Epidermal melanocyte (primary cell): Measurements from ENCODE around the gene USF3.
"Not testable (repeated sequence)": the region's sequence is repeated elsewhere in the genome, so short reads cannot be mapped to it uniquely, and the experiment has no call there.

Experiments
- DNase-seq: peaks from one replicate; pipeline ENCODE4 v3.0.0; 2011; ENCODE audit warnings: low spot score; ENCODE audit not compliant: insufficient read length

USF3 gene

DNA sequence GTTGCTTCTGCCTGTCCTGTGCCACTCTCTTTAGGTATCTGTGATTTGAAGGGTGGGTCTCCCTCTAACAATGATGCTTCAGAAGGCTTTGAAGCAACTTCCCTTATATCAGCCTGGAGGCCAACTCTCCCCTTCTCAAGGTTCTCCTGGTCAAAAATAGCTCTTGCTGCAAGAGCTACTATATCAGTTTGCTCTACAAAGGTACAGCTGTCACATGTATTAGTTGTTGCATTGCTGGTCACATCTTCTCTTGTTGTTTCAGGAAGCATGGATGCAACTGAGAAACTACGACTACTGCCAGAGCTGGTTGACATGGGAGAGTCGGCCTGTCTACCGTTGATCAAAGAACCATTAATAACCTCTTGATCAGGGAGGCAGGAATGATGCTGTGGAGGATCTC is 38.3 kb downstream of the USF3 start:
- no peak for DNase-seq

DNA sequence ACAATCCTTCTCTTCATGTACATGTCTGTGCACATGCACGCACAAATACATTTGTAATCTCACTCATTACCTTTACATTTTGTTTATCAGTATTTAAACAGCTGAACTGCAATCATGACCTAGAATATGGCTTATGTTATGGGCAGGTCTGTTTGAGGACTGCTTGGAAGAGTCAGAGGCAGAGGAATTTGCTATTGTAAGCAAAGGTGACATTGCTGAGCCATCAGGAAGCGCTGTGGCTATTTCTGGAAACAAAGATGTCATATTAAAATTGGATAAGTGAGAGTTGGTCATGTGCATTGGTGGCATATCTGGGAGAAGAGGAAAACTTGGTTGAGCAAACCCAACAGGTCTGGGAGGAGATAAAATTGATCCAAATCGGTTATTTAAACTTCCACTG is 41.6 kb downstream of the USF3 start:
- DNase-seq = no peak

DNA sequence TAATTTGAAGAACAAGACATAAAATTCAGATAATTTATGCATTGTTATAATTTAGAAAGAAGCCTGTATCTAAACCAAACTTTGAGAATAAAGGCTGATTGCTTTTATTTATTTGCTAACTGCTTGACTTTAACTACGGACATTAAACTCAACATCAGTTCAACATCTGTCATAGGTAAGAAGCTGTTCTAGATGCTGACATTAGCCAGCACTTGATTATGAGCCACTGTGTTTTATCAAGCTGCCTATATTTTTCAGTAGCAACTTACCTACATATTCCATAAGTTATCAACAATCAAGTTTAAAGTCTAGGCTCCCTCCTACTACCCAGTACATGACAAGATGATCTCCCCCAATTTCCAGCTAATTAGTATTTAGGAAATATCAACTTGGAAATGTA is 42.1 kb downstream of the USF3 start:
- DNase-seq = no peak

- DNase-seq = no peak
Measured at GRCh38 chr3:113649174-113649845, 47.1 kb downstream of the USF3 start.

GRCh38 chr3:113648524-113648923 is 47.9 kb downstream of the USF3 start:
- DNase-seq = no peak

DNA sequence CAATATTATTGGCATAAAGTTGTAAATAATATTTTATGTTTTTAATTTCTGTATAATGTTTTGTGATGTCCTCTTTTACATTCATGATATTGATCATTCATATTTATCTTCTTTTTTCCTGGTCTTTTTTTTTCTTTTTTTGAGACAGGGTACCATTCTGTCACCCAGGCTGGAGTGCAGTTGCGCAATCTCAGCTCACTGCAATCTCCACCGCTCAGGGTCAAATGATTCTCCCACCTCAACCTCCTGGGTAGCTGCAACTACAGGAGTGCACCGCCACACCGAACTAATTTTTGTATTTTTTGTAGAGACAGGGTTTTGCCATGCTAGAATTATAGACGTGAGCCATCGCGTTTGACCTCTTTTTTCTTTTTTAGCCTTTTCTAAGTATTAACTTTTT is 52.9 kb downstream of the USF3 start:
- no peak for DNase-seq

DNA sequence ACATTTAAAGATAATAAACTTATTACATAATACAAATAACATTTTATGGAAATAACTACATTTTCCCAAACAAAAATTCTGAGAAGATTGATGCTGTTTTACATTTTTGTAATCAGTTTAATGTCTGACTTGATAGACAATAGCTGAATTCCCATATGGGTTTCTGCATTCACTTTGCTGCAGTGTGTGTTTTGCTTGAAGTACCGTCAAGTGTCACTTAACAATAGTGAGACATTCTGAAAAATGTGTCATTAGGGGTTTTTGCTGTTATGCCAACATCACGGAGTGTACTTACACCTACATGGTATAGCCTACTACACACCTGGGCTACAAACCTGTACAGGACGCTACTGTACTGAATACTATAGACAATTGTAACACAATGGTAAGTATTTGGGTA is 57.5 kb downstream of the USF3 start:
- DNase-seq = no peak

GRCh38 chr3:113637756-113638155 is 58.7 kb downstream of the USF3 start:
- no peak for DNase-seq

GRCh38 chr3:113636034-113636433 is 60.4 kb downstream of the USF3 start:
- not testable (repeated sequence) for DNase-seq

- no peak for DNase-seq
Measured at GRCh38 chr3:113634782-113635474, 61.5 kb downstream of the USF3 start.

GRCh38 chr3:113631573-113631972 is 64.9 kb downstream of the USF3 start:
- DNase-seq = no peak

- DNase-seq = no peak
Measured at GRCh38 chr3:113630956-113631542, 65.4 kb downstream of the USF3 start.

- no peak for DNase-seq
Measured at GRCh38 chr3:113629584-113630421, 66.6 kb downstream of the USF3 start.

DNA sequence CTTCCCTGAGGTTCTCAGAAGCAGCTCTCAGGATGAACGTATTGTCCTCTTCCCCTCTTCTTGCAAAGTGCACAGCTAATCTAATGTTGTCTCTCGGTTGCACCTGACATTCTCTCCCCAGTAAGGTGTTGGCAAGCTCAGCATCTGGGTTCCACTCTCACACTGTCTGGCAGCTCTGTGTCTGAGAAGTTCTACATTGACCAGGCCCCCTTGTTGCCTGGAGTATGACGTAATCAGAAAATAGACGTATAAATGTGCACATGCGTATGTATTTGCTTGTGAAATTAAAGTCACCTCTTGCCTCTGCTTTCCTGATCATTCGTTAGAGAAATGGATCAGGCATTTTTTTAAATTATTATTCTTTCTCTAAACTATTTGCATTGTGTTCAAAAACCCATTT is 67.7 kb downstream of the USF3 start:
- DNase-seq = no peak

GRCh38 chr3:113628316-113628715 is 68.1 kb downstream of the USF3 start:
- no peak for DNase-seq

GRCh38 chr3:113626503-113627371 is 69.7 kb downstream of the USF3 start:
- peak; percentile 63 for DNase-seq

- DNase-seq = no peak
Measured at GRCh38 chr3:113625834-113626233, 70.6 kb downstream of the USF3 start.

DNA sequence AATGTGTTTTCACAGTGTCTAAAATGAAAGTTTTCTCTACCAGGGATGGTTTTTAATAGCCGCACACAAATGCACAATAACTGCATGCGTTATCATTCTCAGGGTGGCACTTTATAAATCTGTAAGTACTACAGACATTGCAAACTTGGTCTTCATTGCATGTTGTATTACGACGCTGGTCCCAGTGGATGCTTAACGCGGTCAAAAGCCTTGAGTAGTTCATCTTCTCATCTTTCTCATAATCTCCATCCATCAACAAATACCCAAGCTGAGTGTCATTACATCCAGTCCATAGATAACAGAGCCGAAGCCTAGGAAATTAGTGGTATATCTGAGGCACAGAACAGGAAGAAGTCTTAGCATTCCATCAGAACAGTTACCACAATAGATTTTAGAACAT is 72.6 kb downstream of the USF3 start:
- no peak for DNase-seq

GRCh38 chr3:113623324-113623723 is 73.1 kb downstream of the USF3 start:
- no peak for DNase-seq

GRCh38 chr3:113620091-113620490 is 76.4 kb downstream of the USF3 start:
- DNase-seq = no peak

DNA sequence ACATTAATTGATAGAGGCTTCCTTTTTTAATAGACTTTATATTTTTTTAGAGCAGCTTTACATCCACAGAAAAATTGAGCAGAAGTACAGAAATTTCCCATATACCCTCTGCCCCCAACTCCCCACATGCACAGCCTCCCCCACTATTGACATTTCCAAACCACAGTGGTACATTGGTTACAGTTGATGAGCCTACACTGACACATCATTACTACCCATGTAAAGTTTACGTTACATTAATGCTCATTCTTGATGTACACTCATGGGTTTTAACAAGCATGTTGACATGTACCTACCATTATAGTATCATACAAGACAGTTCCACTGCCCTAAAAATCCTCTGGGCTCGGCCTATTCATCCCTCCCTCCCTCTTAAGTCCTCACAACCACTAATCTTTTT is 78.7 kb downstream of the USF3 start:
- DNase-seq = no peak
